ENCODE results near the gene FMN1. TPM values are rescaled to one million over a fixed set of nuclear protein-coding genes. Genes with fewer than 3 reads are reported as not detected.

The FMN1 gene
- total and polyA plus RNA-seq, 2 of the 13 experiments (the other 11 are each of a cell fraction or from before 2014, with no cell fraction given) = 0.20 to 0.60 TPM

DNA sequence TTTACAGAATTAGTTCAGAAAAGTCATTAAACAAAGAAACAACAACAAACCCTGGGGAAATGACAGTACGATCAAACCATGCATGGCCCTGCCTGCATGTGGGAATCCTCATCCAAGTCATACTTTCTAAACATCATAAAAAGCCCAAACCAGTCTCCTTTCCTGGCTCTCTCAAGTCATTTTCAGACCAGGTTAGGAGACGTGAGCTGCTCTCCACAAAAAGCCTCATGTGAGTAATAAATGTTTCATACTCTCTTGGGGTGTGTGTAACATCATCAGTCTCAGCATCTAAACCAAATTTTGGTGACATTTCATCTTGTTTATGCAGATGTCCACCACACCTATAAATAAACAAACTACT is 457.8 kb downstream of the FMN1 start (continued):
- no peak for TF ChIP-seq RFX3 (CRISPR knock-in tag; IDR thresholded peaks at IDR 0.05)

GRCh38 chr15:32735989-32736700 is 458.4 kb downstream of the FMN1 start:
- H3K27me3 ChIP-seq (ENCODE audit: control insufficient read depth in 1 of 2, insufficient read depth in 2 of 2, low read length in 2 of 2) = no peaks in the 10 kb centered on the region; a peak in 3 of 5 replicates
- intact Hi-C loops (cut with micrococcal nuclease; ENCODE audit: unreplicated experiment) (no loop called here), in situ Hi-C loops (cut with HindIII; ENCODE audit: extremely low pct_ligation_motif_present, low pct_unique_long_range_greater_than_20kb) (no loop called here)
- DNase-seq (ENCODE audit: low spot score) (no peak), ATAC-seq (no peak), FAIRE-seq (no peak)
- H3K9ac ChIP-seq (ENCODE audit: insufficient read depth, low read depth, low read length) = no peak overlapping the region
- no peaks in the 10 kb centered on the region for H3K36me3 ChIP-seq (replicated peaks in 1 of 2; ENCODE audit: control insufficient read depth in 1 of 2, insufficient read depth in 2 of 2, low read length in 2 of 2)
- no TSS peak for BruUV-seq (replicated peaks)
- H3K27ac ChIP-seq (ENCODE audit: extremely low read length, insufficient read depth, low read length) = no peak overlapping the region
- H3K9me3 ChIP-seq (ENCODE audit: low read length) = no peaks in the 10 kb centered on the region
- no peaks in the 10 kb centered on the region for H3K79me2 ChIP-seq (ENCODE audit: insufficient read depth, low read length)
- no peak overlapping the region for H3K4me2 ChIP-seq (ENCODE audit: low read depth, low read length)
- ChIA-PET POLR2A (no interaction called here), CTCF (ENCODE audit: low intra/inter-chr PET ratio, low total read pairs) (no interaction called here)
- no peaks in the 10 kb centered on the region for H4K20me1 ChIP-seq (ENCODE audit: insufficient read depth, low read length)
- TF ChIP-seq HMG20A (CRISPR knock-in tag; IDR thresholded peaks at IDR 0.05; ENCODE audit: borderline replicate concordance) (no peak), RBM39 (IDR thresholded peaks at IDR 0.05; ENCODE audit: low read depth, low read length, poor library complexity, severe bottlenecking) (no peak)
- no peak overlapping the region for H2AFZ ChIP-seq (ENCODE audit: low read length)
- WGBS (ENCODE audit: low lambda C conversion rate) = 42% methylated on average over 2 of the region's 2 CpGs
- 0 out of 2 replicates have a peak, but pooled peaks cover under 1% of the 10 kb centered on the region for H3K4me1 ChIP-seq (ENCODE audit: insufficient read depth, low read length)
- no peak overlapping the region for H3K4me3 ChIP-seq (replicated peaks in 1 of 3; ENCODE audit: insufficient read depth in 1 of 3, low read depth in 2 of 3, low read length in 3 of 3)

- no peaks in the 10 kb centered on the region for H3K36me3 ChIP-seq (replicated peaks in 1 of 2; ENCODE audit: control insufficient read depth in 1 of 2, insufficient read depth in 2 of 2, low read length in 2 of 2)
- no peak for DNase-seq (ENCODE audit: low spot score)
- in situ Hi-C loops (cut with HindIII; ENCODE audit: extremely low pct_ligation_motif_present, low pct_unique_long_range_greater_than_20kb) = no loop called here
- 35% methylated on average over 3 of the region's 3 CpGs for WGBS (ENCODE audit: low lambda C conversion rate)
- FAIRE-seq = no peak
- ChIA-PET POLR2A (no interaction called here), CTCF (ENCODE audit: low intra/inter-chr PET ratio, low total read pairs) (no interaction called here)
- H4K20me1 ChIP-seq (ENCODE audit: insufficient read depth, low read length) = no peaks in the 10 kb centered on the region
- H3K4me2 ChIP-seq (ENCODE audit: low read depth, low read length) = no peak overlapping the region
- H3K4me3 ChIP-seq (replicated peaks in 1 of 3; ENCODE audit: insufficient read depth in 1 of 3, low read depth in 2 of 3, low read length in 3 of 3) = no peak overlapping the region
- H3K79me2 ChIP-seq (ENCODE audit: insufficient read depth, low read length) = no peaks in the 10 kb centered on the region
- intact Hi-C loops (cut with micrococcal nuclease; ENCODE audit: unreplicated experiment) = no loop called here
- H3K9me3 ChIP-seq (ENCODE audit: low read length) = no peaks in the 10 kb centered on the region
- H2AFZ ChIP-seq (ENCODE audit: low read length) = no peak overlapping the region
- H3K9ac ChIP-seq (ENCODE audit: insufficient read depth, low read depth, low read length) = no peak overlapping the region
- no peak for ATAC-seq
- BruUV-seq (replicated peaks) = no TSS peak
- no peak overlapping the region for H3K27ac ChIP-seq (ENCODE audit: extremely low read length, insufficient read depth, low read length)
- no peaks in the 10 kb centered on the region; a peak in 1 of 5 replicates for H3K27me3 ChIP-seq (ENCODE audit: control insufficient read depth in 1 of 2, insufficient read depth in 2 of 2, low read length in 2 of 2)
- 0 out of 2 replicates have a peak, but pooled peaks cover 6% of the 10 kb centered on the region for H3K4me1 ChIP-seq (ENCODE audit: insufficient read depth, low read length)
- TF ChIP-seq REL (CRISPR knock-in tag; conservative IDR thresholded peaks at IDR 0.05) = no peak
- TF ChIP-seq TBX2 (CRISPR knock-in tag; IDR thresholded peaks at IDR 0.05; ENCODE audit: borderline replicate concordance) = no peak
- TF ChIP-seq, protein P1, sequence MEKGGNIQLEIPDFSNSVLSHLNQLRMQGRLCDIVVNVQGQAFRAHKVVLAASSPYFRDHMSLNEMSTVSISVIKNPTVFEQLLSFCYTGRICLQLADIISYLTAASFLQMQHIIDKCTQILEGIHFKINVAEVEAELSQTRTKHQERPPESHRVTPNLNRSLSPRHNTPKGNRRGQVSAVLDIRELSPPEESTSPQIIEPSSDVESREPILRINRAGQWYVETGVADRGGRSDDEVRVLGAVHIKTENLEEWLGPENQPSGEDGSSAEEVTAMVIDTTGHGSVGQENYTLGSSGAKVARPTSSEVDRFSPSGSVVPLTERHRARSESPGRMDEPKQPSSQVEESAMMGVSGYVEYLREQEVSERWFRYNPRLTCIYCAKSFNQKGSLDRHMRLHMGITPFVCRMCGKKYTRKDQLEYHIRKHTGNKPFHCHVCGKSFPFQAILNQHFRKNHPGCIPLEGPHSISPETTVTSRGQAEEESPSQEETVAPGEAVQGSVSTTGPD (CRISPR knock-in tag; IDR thresholded peaks at IDR 0.05) = no peak
- TF ChIP-seq, protein P2, sequence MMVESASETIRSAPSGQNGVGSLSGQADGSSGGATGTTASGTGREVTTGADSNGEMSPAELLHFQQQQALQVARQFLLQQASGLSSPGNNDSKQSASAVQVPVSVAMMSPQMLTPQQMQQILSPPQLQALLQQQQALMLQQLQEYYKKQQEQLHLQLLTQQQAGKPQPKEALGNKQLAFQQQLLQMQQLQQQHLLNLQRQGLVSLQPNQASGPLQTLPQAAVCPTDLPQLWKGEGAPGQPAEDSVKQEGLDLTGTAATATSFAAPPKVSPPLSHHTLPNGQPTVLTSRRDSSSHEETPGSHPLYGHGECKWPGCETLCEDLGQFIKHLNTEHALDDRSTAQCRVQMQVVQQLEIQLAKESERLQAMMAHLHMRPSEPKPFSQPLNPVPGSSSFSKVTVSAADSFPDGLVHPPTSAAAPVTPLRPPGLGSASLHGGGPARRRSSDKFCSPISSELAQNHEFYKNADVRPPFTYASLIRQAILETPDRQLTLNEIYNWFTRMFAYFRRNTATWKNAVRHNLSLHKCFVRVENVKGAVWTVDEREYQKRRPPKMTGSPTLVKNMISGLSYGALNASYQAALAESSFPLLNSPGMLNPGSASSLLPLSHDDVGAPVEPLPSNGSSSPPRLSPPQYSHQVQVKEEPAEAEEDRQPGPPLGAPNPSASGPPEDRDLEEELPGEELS (CRISPR knock-in tag; IDR thresholded peaks at IDR 0.05) = no peak
- TF ChIP-seq, protein P3, sequence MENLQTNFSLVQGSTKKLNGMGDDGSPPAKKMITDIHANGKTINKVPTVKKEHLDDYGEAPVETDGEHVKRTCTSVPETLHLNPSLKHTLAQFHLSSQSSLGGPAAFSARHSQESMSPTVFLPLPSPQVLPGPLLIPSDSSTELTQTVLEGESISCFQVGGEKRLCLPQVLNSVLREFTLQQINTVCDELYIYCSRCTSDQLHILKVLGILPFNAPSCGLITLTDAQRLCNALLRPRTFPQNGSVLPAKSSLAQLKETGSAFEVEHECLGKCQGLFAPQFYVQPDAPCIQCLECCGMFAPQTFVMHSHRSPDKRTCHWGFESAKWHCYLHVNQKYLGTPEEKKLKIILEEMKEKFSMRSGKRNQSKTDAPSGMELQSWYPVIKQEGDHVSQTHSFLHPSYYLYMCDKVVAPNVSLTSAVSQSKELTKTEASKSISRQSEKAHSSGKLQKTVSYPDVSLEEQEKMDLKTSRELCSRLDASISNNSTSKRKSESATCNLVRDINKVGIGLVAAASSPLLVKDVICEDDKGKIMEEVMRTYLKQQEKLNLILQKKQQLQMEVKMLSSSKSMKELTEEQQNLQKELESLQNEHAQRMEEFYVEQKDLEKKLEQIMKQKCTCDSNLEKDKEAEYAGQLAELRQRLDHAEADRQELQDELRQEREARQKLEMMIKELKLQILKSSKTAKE (CRISPR knock-in tag; IDR thresholded peaks at IDR 0.05; ENCODE audit: borderline replicate concordance) = no peak
- TF ChIP-seq RFX3 (CRISPR knock-in tag; IDR thresholded peaks at IDR 0.05) = no peak
Measured at GRCh38 chr15:32733281-32733680, 461.2 kb downstream of the FMN1 start.

All from HepG2 (cell line).